Measurements from ENCODE around the gene LDB1. TPM values are rescaled to one million over a fixed set of nuclear protein-coding genes. Genes with fewer than 3 reads are reported as not detected.

Gene LDB1
- total RNA-seq, 4 donors from 2014 or later: 26.2 to 54.0 (median 27.3) TPM

DNA sequence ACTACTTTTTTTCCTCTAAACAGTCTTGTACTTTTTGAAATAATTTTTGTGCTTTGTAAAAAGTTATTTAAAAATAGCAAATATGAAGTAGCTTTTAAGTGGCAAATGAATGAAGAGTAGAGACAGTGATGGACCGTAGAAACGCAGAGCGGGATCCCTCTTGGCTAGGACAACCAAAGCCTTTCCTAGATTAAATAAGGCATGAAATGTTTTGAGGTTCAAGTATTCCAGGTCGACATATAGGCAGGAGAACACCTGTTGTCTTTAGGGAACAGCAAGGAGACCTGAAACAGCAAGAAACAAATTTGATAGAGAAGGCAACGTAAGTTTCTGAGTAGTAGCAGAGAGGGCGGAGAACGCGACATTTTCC, 12.0 kb upstream of the LDB1 start:
- intact Hi-C loops (cut with DNase I): no loop called here
- H3K36me3 ChIP-seq: no peaks in the 10 kb centered on the region
- peak overlapping the region; percentile 94 to 99 (median 97) for H3K27ac ChIP-seq
- WGBS, 2 donors: 15 to 19% methylated on average over 8 of the region's 8 CpGs
- H3K27me3 ChIP-seq: no peaks in the 10 kb centered on the region
- no peak for DNase-seq
- H3K9me3 ChIP-seq: no peaks in the 10 kb centered on the region
- TF ChIP-seq, protein P1, sequence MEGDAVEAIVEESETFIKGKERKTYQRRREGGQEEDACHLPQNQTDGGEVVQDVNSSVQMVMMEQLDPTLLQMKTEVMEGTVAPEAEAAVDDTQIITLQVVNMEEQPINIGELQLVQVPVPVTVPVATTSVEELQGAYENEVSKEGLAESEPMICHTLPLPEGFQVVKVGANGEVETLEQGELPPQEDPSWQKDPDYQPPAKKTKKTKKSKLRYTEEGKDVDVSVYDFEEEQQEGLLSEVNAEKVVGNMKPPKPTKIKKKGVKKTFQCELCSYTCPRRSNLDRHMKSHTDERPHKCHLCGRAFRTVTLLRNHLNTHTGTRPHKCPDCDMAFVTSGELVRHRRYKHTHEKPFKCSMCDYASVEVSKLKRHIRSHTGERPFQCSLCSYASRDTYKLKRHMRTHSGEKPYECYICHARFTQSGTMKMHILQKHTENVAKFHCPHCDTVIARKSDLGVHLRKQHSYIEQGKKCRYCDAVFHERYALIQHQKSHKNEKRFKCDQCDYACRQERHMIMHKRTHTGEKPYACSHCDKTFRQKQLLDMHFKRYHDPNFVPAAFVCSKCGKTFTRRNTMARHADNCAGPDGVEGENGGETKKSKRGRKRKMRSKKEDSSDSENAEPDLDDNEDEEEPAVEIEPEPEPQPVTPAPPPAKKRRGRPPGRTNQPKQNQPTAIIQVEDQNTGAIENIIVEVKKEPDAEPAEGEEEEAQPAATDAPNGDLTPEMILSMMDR (IDR thresholded peaks at IDR 0.05): no peak
- TF ChIP-seq POLR2A (IDR thresholded peaks at IDR 0.05): no peak
- H3K4me1 ChIP-seq: peaks cover 28 to 54% (median 32%) of the 10 kb centered on the region in 3 donors
- H3K4me3 ChIP-seq: peak overlapping the region; percentile 86 to 99 (median 98)

DNA sequence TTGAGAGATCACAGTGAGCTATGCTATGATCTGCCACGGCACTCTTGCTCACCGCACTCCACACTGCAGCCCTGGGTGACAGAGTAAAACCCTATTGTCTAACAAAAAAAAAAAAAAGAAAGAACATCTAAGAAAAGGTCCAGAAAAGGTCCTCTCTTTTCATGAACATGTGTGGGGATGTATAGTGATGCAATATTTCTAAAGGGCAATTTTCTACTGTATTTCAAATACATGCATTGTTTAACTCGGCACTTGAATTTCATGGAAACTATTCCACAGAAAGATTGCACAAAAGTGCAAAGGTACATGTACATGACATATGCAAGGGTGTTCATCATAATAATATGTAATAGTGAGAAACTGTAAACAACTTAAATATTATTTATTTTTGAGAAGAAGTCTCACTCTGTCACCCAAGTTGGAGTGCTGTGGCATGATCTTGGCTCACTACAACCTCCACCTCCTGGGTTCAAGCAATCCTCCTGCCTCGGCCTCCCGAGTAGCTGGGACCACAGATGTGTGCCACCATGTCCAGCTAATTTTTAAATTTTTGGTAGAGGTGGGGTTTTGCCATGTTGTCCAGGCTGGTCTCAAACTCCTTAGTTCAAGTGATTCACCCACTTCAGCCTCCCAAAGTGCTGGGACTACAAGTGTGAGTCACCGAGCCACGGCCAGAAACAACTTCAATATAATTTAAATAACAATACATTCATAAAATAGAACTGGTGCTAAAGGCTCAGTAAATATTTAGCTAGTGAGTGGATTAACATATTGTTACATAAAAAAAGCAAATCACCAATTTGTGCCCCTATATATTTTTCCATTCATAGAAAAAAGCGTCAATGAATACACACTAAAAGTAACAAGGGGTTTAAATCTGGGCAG, 11.4 kb upstream of the LDB1 start:
- intact Hi-C loops (cut with DNase I): no loop called here
- Histone ChIP-seq H3K9me3 (no peaks in the 10 kb centered on the region), H3K36me3 (no peaks in the 10 kb centered on the region), H3K4me1 (peaks cover 24 to 48% (median 27%) of the 10 kb centered on the region in 3 donors), H3K27ac (peak overlapping the region in 3 of 4 donors; percentile 94 to 99 (median 98)), H3K4me3 (no peak overlapping the region), H3K27me3 (no peaks in the 10 kb centered on the region)
- TF ChIP-seq, protein P1 (IDR thresholded peaks at IDR 0.05): no peak
- no peak for TF ChIP-seq POLR2A (IDR thresholded peaks at IDR 0.05)
- DNase-seq: no peak
- WGBS, 2 donors: 67 to 68% methylated on average over 8 of the region's 8 CpGs

DNA sequence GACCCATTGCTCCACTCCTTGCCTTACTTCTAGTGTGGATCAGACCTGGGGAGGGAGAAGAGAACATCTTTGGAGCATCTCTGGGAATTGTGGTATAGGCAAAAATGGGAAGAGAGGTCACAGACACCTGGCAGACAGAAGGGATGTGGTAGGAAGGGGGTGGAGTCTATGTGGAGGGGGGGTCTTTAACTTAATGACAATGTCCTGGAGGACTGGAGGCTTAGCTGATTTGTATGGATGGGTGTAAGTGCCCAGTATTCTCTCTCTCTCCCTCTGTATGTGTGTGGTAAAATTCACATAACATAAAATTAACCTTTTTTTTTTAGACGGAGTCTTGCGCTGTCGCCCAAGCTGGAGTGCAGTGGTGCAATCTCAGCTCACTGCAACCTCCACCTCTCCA, 3.1 kb upstream of the LDB1 start:
- Histone ChIP-seq H3K27ac (peak overlapping the region in 2 of 4 donors; percentile 58 to 99), H3K27me3 (no peaks in the 10 kb centered on the region), H3K9me3 (no peaks in the 10 kb centered on the region), H3K4me1 (peaks cover 9 to 39% (median 18%) of the 10 kb centered on the region in 3 donors), H3K4me3 (no peak overlapping the region), H3K36me3 (no peaks in the 10 kb centered on the region)
- DNase-seq: no peak
- TF ChIP-seq POLR2A (IDR thresholded peaks at IDR 0.05): no peak
- TF ChIP-seq, protein P1 (IDR thresholded peaks at IDR 0.05): no peak
- WGBS, 2 donors: 84 to 93% methylated on average over 3 of the region's 3 CpGs
- intact Hi-C loops (cut with DNase I): no loop called here

DNA sequence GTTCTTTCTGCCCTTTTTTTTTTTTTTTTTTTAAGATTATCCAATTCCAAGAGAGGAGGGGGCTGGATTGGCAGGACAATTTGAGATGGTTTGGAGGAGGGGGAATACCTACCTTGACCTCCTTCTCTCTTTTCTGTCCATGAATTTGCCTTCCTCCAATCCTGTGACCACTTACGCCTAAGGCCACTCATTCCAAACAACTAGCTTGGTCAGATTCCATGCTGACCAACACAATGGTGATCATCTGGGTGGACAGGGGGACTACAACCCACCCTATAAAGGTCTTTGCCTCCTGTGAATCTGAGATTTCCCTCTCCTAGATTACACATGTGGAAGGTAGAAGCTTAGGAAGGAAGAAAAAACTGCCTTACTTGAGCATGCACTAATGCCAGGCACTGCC, 2.3 kb upstream of the LDB1 start:
- peaks cover 17 to 44% (median 26%) of the 10 kb centered on the region in 3 donors for H3K4me1 ChIP-seq
- DNase-seq: no peak
- H3K27me3 ChIP-seq: no peaks in the 10 kb centered on the region
- H3K36me3 ChIP-seq: no peaks in the 10 kb centered on the region
- TF ChIP-seq, protein P1 (IDR thresholded peaks at IDR 0.05): no peak
- no peak for TF ChIP-seq POLR2A (IDR thresholded peaks at IDR 0.05)
- no peak overlapping the region for H3K4me3 ChIP-seq
- intact Hi-C loops (cut with DNase I): no loop called here
- no peaks in the 10 kb centered on the region for H3K9me3 ChIP-seq
- 60 to 100% methylated on average over 1 of the region's 1 CpG for WGBS, 2 donors
- peak overlapping the region; percentile 96 to 100 (median 98) for H3K27ac ChIP-seq

DNA sequence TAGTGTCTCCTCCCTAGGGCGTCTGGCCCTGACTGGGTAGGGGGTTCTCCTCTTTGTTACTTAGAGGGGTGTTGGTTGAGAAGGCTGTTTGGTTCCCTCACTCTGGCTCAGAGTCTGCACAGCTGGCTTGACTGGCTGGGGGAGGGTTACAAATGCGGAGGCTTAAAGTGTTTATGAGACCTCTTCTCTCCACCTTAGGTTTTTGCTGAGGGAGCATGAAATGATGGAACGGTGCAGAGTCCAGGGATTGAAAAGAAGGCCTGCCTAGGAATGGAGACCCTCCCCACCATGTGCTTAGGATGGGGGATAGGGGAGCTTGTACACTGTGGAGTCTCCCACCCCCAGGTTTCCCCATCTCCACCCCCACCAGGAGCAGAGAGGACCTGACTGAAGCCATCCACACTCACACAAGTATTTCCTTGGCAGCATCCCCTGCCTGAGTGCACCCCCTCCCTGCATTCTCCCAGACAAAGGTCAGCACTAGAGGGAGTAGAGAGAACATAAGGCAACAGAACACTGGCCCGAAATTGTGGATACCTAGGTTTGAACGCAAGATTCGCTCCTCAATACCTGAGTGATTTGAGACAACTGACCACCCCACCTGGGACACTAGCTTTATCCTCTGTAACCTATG, 1.7 kb upstream of the LDB1 start:
- H3K4me1 ChIP-seq: peaks cover 23 to 49% (median 32%) of the 10 kb centered on the region in 3 donors
- TF ChIP-seq, protein P1 (IDR thresholded peaks at IDR 0.05): peak in 1 of 6 experiments; percentile 11
- no peak for TF ChIP-seq POLR2A (IDR thresholded peaks at IDR 0.05)
- H3K27ac ChIP-seq: peak overlapping the region; percentile 96 to 100 (median 98)
- no peaks in the 10 kb centered on the region for H3K9me3 ChIP-seq
- WGBS, 2 donors: 43 to 56% methylated on average over 3 to 5 of the region's 6 CpGs
- intact Hi-C loops (cut with DNase I): no loop called here
- no peak for DNase-seq
- H3K27me3 ChIP-seq: no peaks in the 10 kb centered on the region
- H3K36me3 ChIP-seq: no peaks in the 10 kb centered on the region
- H3K4me3 ChIP-seq: peak overlapping the region in 3 of 4 donors; percentile 87 to 92 (median 88)
